HL-60 (cell line): ENCODE results near the gene ANO9.
"Not testable (repeated sequence)": the region's sequence is repeated elsewhere in the genome, so short reads cannot be mapped to it uniquely, and the experiment has no call there.

Experiments used
- DNase-seq, 2 experiments: peaks; one replicate each; pipeline ENCODE4 v3.0.0-alpha.2; 2010 to 2020; ENCODE audit warnings: low read depth in 1 of 2, low spot score in 1 of 2
- H3K27ac ChIP-seq: fragments of 250-450 bp; sonication (Bioruptor Pico); replicated peaks from 2 replicates; pipeline ENCODE4 v1.5.1; 2020; ENCODE audit warnings: mild to moderate bottlenecking, moderate library complexity
- H3K27me3 ChIP-seq: fragments of 250-450 bp; sonication (Bioruptor Pico); 2 replicates; pipeline ENCODE4 v1.5.1; 2021; ENCODE audit warnings: mild to moderate bottlenecking, moderate library complexity; ENCODE audit not compliant: insufficient read depth, poor library complexity, severe bottlenecking
- H3K4me3 ChIP-seq: replicated peaks from 2 replicates; pipeline ENCODE4 v1.5.1; 2011; ENCODE audit warnings: mild to moderate bottlenecking, control low read depth, low read length; ENCODE audit not compliant: insufficient read depth
- GABPA ChIP-seq: IDR thresholded peaks from 2 replicates; pipeline ENCODE4 v1.6.1; 2012; ENCODE audit warnings: low read depth
- POLR2AphosphoS5 ChIP-seq: IDR thresholded peaks from 2 replicates; pipeline ENCODE4 v1.6.1; 2012; ENCODE audit warnings: low read depth
- SPI1 ChIP-seq: IDR thresholded peaks from 2 replicates; pipeline ENCODE4 v1.6.1; 2012; ENCODE audit warnings: low read depth, mild to moderate bottlenecking, borderline replicate concordance
- TF ChIP-seq, protein P1 (sequence below): IDR thresholded peaks from 2 replicates; pipeline ENCODE4 v1.6.1; 2012; ENCODE audit warnings: low read depth; ENCODE audit not compliant: insufficient replicate concordance
- TF ChIP-seq, protein P2 (sequence below): IDR thresholded peaks from one replicate; pipeline ENCODE4 v1.5.1; 2011; ENCODE audit warnings: low read length, control low read depth, inconsistent platforms; ENCODE audit not compliant: insufficient read depth

Gene ANO9

DNA sequence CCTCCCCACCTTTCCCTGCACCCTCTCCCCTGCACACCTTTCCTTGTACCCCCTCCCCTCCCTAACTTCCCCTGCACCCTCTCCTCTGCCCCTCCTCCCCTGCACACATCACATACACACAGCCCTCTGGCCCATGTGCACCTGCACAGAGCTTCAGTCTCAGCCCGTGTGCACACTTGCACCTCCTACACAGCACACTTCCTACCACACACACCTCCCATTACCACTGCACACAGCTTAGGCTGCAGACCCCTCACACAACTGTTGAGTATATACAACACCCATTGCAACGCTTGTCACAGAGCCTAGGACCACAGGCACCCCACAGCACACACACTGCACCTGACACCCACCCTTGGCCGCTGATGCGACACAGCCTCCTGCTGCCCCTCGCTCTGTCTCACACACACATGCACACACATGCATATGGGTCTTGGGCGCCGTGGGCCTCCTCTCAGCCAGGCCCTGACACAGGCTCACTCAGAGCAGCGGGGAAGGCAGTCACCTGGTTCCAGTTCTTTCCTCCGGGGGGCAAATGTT, 27.4 kb downstream of the ANO9 start:
- TF ChIP-seq POLR2AphosphoS5, result peak; percentile 87
- TF ChIP-seq, protein P1, sequence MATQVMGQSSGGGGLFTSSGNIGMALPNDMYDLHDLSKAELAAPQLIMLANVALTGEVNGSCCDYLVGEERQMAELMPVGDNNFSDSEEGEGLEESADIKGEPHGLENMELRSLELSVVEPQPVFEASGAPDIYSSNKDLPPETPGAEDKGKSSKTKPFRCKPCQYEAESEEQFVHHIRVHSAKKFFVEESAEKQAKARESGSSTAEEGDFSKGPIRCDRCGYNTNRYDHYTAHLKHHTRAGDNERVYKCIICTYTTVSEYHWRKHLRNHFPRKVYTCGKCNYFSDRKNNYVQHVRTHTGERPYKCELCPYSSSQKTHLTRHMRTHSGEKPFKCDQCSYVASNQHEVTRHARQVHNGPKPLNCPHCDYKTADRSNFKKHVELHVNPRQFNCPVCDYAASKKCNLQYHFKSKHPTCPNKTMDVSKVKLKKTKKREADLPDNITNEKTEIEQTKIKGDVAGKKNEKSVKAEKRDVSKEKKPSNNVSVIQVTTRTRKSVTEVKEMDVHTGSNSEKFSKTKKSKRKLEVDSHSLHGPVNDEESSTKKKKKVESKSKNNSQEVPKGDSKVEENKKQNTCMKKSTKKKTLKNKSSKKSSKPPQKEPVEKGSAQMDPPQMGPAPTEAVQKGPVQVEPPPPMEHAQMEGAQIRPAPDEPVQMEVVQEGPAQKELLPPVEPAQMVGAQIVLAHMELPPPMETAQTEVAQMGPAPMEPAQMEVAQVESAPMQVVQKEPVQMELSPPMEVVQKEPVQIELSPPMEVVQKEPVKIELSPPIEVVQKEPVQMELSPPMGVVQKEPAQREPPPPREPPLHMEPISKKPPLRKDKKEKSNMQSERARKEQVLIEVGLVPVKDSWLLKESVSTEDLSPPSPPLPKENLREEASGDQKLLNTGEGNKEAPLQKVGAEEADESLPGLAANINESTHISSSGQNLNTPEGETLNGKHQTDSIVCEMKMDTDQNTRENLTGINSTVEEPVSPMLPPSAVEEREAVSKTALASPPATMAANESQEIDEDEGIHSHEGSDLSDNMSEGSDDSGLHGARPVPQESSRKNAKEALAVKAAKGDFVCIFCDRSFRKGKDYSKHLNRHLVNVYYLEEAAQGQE, result no peak
- TF ChIP-seq GABPA, result no peak
- TF ChIP-seq, protein P2, sequence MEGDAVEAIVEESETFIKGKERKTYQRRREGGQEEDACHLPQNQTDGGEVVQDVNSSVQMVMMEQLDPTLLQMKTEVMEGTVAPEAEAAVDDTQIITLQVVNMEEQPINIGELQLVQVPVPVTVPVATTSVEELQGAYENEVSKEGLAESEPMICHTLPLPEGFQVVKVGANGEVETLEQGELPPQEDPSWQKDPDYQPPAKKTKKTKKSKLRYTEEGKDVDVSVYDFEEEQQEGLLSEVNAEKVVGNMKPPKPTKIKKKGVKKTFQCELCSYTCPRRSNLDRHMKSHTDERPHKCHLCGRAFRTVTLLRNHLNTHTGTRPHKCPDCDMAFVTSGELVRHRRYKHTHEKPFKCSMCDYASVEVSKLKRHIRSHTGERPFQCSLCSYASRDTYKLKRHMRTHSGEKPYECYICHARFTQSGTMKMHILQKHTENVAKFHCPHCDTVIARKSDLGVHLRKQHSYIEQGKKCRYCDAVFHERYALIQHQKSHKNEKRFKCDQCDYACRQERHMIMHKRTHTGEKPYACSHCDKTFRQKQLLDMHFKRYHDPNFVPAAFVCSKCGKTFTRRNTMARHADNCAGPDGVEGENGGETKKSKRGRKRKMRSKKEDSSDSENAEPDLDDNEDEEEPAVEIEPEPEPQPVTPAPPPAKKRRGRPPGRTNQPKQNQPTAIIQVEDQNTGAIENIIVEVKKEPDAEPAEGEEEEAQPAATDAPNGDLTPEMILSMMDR, result no peak
- no peak for TF ChIP-seq SPI1
- Histone ChIP-seq H3K27ac (peak overlapping the region; percentile 86), H3K4me3 (peak overlapping the region; percentile 48), H3K27me3 (no peaks in the 10 kb centered on the region)
- peak; percentile 58 to 73 for DNase-seq

DNA sequence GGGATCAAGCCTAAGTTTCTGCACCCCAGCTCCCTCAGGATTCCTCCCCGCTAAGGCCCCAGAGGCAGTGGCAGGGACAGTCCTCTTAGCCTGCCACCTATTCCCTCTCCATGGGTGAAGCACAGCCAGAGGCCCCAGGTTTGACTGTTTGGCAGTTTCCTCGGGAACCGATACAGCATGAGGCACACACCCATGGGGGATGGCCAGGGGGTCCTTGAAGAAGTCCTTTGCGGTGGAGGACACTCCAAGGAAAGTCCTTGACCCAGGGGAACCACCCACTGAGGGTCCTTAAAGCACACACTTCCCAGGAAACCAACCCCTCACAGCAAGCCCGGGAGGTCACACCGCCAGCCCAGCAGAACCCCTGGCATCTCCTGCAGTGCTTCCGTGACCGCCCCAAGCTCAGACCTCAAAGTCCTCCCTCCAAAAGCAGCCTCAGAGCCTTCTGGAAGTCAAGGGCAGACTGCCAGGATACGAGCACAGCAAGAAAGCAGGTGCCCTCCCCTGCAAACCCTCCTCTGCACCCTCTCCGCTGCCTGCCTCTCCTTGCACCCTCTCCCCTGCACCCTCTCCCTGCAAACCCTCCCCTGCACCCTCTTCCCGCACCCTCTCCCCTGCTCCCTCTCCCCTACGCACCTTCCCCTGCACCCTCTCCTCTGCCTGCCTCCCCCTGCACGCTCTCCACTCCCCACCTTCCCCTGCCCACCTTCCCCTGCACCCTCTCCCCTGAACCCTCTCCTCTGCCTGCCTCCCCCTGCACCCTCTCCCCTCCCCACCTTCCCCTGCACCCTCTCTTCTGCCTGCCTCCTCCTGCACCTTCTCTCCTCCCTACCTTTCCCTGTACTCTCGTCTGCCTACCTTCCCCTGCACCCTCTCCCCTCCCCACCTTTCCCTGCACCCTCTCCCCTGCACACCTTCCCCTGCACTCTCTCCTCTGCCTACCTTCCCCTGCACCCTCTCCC, 28.4 kb downstream of the ANO9 start:
- DNase-seq, result peak; percentile 65 to 68
- TF ChIP-seq GABPA (no peak), POLR2AphosphoS5 (0 out of 2 replicates have a peak, but pooled peaks have one; percentile 15)
- Histone ChIP-seq H3K4me3 (peak overlapping the region; percentile 48; the same call in 1 of the 2 replicates), H3K27me3 (no peaks in the 10 kb centered on the region), H3K27ac (peak overlapping the region; percentile 52)

DNA sequence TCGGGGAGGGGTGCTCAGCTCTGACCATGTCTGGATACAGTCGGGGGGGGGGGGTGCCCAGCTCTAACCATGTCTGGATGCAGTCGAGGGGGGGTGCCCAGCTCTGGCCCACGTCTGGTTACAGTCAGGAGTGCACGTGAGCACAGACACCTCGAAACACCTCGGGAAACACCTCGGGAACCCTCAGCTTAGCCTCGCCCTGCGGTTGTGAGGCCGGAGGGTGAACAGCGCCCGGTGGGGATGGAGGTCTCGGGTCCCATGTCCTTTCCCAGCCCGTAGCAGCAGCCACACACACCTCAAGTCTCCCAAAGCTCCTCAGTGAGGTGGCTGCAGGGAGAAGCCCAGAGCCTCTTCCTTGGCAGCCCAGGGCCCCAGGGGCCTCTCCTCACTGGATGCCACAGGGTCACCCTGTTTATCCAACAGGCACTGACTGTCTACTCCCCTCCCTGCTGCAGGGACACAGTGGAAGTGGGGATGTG, 29.1 kb downstream of the ANO9 start:
- TF ChIP-seq, protein P1, result no peak
- TF ChIP-seq GABPA (no peak), SPI1 (no peak), POLR2AphosphoS5 (no peak)
- TF ChIP-seq, protein P2, result no peak
- DNase-seq, result no peak
- H3K27me3 ChIP-seq, result no peaks in the 10 kb centered on the region
- H3K27ac ChIP-seq, result peak overlapping the region; percentile 52
- no peak overlapping the region for H3K4me3 ChIP-seq

DNA sequence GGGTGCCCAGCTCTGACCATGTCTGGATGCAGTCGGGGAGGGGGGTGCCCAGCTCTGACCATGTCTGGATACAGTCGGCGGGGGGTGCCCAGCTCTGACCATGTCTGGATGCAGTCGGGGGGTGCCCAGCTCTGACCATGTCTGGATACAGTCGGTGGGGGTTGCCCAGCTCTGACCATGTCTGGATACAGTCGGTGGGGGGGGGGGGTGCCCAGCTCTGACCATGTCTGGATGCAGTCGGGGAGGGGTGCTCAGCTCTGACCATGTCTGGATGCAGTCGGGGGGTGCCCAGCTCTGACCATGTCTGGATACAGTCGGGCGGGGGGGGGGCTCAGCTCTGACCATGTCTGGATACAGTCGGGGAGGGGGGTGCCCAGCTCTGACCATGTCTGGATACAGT, 30.3 kb downstream of the ANO9 start:
- not testable (repeated sequence) for DNase-seq, H3K27me3 ChIP-seq, H3K4me3 ChIP-seq, H3K27ac ChIP-seq

DNA sequence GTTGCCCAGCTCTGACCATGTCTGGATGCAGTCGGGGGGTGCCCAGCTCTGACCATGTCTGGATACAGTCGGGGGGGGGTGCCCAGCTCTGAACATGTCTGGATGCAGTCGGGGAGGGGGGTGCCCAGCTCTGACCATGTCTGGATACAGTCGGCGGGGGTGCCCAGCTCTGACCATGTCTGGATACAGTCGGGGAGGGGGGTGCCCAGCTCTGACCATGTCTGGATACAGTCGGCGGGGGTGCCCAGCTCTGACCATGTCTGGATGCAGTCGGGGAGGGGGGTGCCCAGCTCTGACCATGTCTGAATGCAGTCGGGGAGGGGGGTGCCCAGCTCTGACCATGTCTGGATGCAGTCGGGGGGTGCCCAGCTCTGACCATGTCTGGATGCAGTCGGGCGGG, 31.1 kb downstream of the ANO9 start:
- H3K27ac ChIP-seq, H3K27me3 ChIP-seq, DNase-seq, H3K4me3 ChIP-seq: not testable (repeated sequence)
